ENCODE measurements around the gene SLCO3A1. TPM values are rescaled to one million over a fixed set of nuclear protein-coding genes. Genes with fewer than 3 reads are reported as not detected.

The SLCO3A1 gene
- 9.5 and 10.7 TPM in 2 replicates for total RNA-seq

GRCh38 chr15:91853511-91853947 is at the start of gene SLCO3A1:
Gene SLCO3A1, plus strand, starts transcription at chr15:91853708.

Measured in articular chondrocyte of knee joint (primary cell).